GM19025 (cell line): ENCODE measurements around the gene SERINC5.

Experiments
- ATAC-seq: cut with Tn5 transposase; IDR thresholded peaks from one replicate; pipeline ENCODE4 v1.9.1; 2021; ENCODE audit warnings: mild to moderate bottlenecking, low read depth, moderate library complexity; ENCODE audit not compliant: unreplicated experiment

Gene SERINC5

DNA sequence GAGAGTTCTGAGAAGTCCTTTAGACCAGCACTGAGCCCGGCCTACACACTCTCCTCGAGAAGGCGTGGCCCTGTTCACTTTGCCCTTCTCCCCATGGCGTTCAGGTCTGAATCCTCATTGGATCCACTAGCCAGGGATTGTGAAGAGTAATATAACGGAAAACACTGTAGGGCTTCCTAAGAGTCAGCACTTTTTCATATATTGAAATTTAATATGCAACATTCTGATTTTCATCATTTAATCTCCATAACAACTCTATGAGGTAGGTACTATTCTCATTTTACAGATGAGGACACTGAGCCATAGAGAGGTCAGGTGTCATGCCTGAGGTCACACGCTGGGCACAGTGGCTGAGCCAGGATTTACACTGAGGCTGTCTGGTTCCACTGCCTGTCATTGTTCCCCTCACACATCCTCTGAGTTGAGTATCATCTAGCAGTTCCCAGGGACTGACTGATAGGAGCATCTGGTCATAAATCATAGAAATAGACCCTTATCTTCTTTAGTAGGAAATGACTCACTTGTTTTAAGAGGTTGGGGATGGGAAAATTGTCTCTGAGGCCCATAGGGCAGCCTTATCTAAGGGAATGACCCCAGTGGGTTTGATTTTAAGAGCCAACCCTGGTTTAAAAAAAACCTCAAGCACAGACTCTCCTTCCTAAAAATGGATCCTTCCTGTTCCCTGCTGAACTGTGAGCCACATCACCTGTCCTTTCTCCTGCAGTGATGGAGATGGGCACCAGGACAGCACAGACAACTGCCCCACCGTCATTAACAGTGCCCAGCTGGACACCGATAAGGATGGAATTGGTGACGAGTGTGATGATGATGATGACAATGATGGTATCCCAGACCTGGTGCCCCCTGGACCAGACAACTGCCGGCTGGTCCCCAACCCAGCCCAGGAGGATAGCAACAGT lies 179.5 kb downstream of the SERINC5 start:
- ATAC-seq: no peak

DNA sequence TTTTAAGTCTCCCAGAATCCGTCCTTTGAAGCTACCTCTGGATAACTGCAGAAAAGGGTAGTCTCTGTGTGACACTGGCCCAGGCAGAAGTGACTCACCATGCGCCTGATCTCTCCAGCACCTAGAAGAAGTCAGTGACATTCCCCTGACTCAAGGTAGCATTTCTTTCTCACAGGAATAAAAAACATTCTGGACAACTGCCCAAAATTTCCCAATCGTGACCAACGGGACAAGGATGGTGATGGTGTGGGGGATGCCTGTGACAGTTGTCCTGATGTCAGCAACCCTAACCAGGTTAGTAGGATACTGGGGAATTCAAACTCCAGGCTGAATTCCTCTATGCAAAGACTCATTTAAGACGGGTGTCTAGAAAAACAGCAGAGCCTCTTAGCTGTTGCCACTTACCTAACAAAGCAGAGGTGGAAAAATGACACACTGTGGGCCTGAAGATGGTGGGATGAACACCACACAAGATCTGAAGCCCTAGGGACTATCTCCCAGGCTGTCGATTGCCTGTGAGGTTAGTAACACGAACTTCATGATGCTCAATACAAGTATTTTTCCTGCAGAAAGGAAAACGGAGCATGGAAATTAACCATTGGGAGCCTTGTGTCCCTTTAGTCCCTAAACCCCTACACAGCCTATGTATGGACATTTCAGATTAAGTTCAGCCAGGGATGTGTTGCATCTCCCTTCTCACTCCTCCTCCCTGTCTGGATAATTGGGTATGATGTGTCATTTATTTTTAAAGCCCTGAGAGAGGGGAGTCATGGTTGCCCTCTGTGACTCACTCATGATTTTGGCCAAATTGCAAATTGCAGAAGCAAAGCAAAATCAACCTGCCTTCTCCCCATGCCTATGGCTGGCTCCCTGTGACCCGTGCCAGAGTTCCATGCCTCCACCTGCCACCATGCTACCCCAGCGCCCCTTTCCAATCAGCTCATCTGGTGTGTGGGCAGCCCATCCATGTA lies 183.5 kb downstream of the SERINC5 start:
- ATAC-seq: no peak

DNA sequence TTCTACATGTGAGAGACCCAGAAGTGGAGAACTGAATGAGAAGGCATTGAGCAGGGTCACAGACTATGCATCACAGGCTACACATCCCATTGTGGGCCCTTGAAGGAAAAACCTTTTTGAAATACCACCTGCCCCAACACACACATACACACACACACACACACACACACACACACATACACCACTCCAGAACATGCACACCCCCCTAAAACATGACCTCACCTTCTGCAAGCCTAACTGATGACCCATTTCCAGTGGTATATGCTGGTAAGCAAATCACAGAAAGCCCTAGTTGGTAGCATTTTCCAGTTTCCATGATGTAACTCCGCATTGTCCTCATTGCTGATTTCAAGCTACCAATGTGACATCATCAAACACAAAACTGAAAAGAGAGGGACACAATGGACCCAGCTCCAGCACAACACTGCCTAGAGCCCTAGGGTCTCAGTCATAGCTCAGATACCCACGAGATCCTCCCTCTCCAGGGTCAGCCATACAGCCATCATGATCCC lies 184.3 kb downstream of the SERINC5 start:
- ATAC-seq: no peak

DNA sequence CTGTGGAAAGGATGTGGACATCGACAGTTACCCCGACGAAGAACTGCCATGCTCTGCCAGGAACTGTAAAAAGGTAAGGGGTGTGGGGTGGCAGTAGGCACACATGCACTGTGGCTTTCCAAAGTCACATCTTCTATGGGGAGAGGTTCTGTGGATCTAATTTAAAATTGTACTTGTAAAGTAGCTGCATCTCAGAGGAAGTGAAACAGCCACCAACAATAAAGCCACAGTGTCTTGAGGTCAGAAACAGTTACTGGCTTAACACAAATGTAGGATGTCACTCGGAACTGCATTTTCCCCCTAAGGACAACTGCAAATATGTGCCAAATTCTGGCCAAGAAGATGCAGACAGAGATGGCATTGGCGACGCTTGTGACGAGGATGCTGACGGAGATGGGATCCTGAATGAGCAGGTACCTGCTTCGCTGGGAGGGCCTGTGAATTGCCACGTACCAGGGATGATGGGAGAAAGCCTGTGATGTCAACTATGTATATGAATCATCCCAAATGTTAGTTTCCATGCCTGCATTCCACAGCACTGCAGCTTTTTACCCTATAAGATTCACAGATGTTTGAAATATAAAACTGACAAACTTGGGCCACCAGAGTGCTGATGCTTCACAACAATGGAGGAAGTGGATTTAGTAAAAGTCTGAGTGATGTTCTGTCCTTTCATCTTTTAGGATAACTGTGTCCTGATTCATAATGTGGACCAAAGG lies 185.4 kb downstream of the SERINC5 start:
- no peak for ATAC-seq

DNA sequence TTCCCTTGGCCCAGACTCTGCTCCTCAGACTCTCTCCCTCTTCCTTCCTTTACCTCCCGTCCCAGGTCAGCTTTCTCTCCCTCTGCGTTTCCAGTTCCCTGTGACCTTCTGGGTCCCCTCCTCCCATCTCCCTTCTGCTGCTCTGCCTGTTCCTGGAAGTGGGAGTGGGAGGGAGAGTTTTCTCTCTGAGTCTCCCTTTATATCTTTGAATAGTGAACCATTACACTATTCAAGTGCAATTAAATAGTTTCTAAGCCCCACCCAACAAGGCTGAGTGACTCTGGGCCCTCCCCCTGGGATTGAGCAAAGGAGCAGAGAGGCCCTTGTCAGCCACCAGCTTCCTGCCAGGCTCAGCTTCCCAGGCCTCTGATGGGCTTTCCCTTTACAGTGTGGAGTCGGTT lies 185.9 kb downstream of the SERINC5 start:
- no peak for ATAC-seq

DNA sequence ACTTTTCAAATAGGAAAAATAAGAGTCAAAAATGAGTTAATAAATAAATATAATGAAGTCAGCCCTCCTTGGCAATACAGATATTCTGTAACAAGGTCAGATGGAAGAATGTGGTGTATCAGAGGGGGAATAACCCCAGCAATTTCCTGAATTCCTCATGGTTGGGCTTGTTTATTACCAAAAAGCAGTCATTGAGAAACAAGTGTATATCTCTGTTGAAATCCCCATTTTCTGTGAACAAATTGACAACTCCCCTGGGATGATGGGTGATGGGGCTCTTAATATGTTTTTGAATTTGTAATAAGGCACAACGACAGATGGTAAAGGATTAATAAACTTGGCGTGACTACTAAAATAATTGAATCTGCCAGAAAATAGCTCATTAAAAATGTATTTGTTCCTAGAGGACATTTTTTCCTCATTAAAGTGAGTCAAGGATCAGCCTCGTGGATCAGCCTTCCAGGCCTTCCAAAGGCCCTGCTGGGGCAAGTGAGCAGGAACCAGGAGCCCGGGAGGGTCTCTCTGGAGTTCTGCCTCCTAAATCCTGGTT lies 186.5 kb downstream of the SERINC5 start:
- ATAC-seq: no peak

DNA sequence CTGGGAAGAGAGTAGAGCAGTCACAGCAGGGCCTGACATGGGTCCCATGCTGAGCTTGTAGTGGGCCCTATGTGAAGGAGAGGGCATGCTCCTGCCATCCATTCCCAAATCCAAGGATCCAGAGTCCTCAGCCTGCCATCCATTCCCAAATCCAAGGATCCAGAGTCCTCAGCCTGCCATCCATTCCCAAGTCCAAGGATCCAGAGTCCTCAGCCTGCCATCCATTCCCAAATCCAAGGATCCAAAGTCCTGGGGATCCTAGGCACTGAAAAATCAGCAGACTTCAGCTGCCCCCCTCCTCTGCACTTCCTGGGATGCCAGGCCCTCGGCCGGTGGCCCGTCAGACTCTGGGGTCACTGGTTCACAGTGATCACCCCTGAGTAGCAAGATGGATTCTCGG lies 187.1 kb downstream of the SERINC5 start:
- no peak for ATAC-seq

DNA sequence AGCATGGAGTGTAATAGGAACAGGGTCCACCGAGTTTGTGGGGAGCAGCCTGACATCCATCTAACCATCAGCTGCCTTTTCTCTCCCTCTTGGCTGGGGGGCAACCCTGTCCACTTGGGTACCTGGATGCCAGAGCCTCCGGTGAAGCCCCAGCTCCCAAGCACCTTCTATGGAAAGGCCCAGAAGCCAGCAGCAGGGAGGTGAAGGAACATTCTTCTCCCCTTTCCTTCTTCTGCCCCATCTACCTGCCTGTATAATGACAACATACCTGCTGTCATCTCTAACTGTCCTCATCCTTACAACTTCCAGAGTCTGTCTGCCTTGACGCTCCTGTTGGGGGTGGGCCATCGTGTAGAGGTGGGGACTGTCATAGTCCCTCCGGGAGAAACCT lies 187.6 kb downstream of the SERINC5 start:
- no peak for ATAC-seq

DNA sequence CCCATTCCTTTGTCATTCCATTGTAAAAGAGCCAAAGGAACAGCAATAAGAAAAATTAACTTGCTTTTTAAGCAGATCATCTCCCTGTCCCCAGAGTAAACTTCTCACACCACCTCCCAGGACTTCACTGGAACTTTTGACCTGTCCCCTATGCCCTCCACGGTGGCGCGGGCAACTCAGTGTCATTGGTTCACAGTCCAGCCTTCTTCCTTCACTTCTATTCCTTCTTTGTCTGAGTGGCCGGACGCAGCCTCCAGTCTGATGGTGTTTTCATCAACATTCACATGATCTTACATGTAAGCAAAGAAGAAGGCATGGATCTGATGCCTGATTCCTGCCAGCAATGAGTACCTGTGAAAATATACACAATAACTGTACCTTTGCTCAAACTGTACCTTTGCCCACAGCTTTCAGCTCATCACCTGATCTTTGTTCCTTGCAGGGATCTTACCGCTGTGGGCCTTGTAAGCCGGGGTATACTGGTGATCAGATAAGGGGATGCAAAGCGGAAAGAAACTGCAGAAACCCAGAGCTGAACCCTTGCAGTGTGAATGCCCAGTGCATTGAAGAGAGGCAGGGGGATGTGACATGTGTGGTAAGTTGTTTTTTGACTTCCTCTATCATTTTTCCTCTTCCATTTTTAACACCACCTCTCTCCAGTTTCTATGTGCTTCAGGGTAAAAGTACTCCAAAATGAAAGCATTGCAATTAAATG lies 188.2 kb downstream of the SERINC5 start:
- ATAC-seq: no peak

DNA sequence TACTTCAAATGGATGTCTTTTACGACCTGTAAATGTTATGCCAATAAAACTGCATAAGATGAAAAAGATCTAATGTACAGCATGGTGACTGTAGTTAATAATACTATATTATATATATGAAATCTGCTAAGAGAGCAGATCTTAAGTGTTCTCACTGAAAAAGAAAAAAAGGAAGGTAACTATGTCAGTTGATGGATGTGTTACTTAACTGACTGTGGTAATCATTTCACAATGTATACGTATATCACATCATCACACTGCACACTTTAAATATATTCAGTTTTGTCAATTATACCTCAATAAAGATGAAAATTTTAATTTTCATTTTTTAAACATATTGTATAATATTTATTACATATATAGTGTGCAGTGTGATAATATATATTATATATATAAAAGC lies 188.8 kb downstream of the SERINC5 start:
- ATAC-seq: no peak

DNA sequence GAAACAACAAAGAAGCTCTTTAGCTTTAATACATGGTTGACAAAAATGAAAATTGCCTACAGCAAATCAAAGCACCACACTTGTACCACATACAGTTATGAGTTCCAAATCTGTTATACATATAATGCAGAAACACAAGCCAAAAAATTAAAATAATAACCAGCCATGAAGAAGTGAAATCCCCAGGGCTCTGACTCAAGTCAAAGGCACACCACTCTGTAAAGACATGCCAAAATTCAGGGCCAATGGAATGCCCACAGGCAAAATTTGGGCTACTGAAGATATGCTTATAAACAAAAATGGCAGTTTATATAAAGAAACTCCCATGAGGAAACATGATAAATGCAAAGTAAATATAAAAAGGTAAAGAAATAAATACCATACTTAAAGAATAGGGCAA lies 191.7 kb downstream of the SERINC5 start:
- ATAC-seq: no peak
